Measurements from ENCODE around the gene PLA2G4F.

Gene PLA2G4F

DNA sequence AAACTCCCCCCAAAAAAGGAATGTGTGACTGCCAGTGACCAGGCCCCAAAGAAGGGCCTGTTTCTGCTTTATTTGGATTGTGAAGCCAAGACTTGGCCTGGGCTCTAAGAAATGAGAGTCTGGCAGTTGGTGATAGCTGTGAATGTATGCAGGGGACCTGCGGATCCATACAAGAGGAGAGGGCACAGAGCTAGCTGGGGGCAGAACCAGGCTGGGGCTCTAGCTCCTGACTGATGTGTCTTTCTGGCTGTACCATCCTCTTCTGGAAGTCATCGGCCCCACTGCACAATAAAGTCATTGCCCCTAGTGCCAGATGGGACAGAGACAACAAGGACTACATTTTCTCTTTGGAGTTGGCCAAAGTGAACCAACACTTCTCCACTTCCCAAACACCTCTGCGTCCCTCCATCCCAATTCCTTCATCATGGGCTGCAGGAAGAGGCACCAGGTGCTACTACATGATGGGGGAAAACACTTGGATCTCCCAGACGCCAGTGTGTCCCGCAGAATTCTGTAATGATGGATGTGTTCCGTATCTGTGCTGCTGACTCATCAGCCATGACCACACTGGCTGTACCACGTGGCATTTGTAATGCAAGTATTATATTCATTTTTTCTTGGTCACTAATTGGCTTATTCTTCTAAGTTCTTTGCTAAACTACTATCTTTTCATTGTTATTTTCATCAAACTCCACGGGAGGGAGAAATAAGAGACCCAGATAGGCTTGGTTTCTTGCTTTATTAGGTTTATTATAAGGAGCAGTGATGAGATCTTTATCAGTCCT lies 1.7 kb upstream of the PLA2G4F start:
- H3K4me1 Mint-ChIP-seq (ENCODE audit: low read depth), result no peaks in the 10 kb centered on the region

DNA sequence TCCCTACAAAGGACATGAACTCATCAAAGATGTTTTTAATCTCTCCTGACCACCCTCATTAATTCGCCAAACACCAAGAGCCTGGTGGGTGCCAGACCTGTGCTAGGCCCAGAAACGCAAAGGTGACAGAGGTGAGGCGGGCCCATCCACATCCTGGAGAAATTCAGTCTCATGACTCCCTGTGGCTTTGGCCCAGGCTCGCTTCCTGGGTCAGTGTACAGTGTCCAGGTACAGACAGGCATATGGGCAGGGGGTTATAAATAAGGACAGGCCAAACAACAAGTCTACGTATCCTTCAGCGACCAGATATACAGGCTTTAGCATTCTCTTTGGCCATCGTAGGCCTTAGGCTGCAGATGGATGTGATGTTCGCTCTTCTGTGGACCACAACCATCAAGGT lies 945 bp upstream of the PLA2G4F start:
- H3K36me3 Mint-ChIP-seq (ENCODE audit: low read depth), result peaks cover 16% of the 10 kb centered on the region
- DNase-seq (ENCODE audit: low spot score), result no peak
- H3K4me1 Mint-ChIP-seq (ENCODE audit: low read depth), result no peaks in the 10 kb centered on the region
- no peaks in the 10 kb centered on the region for H3K27me3 Mint-ChIP-seq (ENCODE audit: low read depth)
- H3K4me3 Mint-ChIP-seq, result no peak overlapping the region
- no peaks in the 10 kb centered on the region for H3K9me3 Mint-ChIP-seq
- H3K27ac Mint-ChIP-seq, result no peak overlapping the region

More for the DNA sequence above, 1.7 kb upstream of the PLA2G4F start:
- Mint-ChIP-seq H3K36me3 (ENCODE audit: low read depth) (peaks cover 20% of the 10 kb centered on the region), H3K27ac (no peak overlapping the region), H3K9me3 (no peaks in the 10 kb centered on the region), H3K4me3 (no peak overlapping the region), H3K27me3 (ENCODE audit: low read depth) (no peaks in the 10 kb centered on the region)
- no peak for DNase-seq (ENCODE audit: low spot score)

DNA sequence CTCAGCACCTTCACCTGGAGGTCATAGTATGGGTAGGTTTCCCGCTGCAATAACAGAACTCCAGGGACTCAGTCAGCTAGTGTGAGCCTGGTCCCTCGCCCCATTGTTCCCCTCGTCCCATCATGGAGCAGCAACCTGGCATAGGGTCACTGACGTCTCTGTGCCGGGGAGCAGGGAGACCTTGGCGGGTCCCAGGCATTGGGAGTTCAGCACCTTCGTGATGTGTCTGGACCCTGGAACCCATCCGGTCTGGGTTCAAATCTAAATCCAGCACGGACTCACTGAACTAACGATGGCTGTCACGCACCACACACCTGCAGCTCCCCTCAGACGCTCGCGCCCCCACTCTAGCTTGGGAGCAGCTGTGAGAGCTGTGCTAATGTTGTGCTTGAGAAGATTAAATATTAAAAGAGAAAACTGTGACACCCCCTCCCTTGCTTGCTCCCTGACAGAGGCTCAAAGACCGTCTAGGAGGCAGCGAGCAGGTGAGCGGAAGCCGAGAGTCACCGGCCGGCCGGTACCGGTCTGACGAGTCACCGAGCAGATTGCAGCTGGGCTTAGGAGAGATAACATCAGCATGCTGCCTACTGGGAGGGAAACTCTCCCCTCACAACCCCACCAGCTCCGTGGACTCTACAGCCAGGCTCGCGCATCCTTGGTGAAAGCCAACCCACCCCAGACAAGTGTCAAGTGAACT lies 742 bp downstream of the PLA2G4F start:
- Mint-ChIP-seq H3K36me3 (ENCODE audit: low read depth) (peaks cover 6% of the 10 kb centered on the region), H3K27ac (no peak overlapping the region), H3K9me3 (no peaks in the 10 kb centered on the region), H3K4me3 (no peak overlapping the region), H3K4me1 (ENCODE audit: low read depth) (no peaks in the 10 kb centered on the region), H3K27me3 (ENCODE audit: low read depth) (no peaks in the 10 kb centered on the region)
- DNase-seq (ENCODE audit: low spot score), result no peak

DNA sequence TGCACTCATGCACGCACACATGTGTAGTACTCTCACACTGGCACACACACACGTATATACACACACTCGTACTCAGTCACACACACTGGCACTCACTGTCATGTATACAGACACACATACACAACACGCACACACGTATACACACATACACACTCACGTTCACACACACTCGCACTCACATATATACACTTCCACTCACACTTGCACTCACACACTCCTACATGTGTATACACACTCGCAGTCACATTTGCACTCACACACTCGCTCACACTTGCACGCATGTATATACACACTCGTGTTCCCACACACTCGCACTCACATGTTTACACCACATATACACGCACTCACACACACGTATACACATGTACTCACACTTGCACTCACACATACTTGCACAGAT lies 1.5 kb downstream of the PLA2G4F start:
- no peaks in the 10 kb centered on the region for H3K9me3 Mint-ChIP-seq
- DNase-seq (ENCODE audit: low spot score), result no peak
- H3K4me1 Mint-ChIP-seq (ENCODE audit: low read depth), result no peaks in the 10 kb centered on the region
- H3K36me3 Mint-ChIP-seq (ENCODE audit: low read depth), result peaks cover 4% of the 10 kb centered on the region
- no peak overlapping the region for H3K4me3 Mint-ChIP-seq
- no peaks in the 10 kb centered on the region for H3K27me3 Mint-ChIP-seq (ENCODE audit: low read depth)
- H3K27ac Mint-ChIP-seq, result no peak overlapping the region

DNA sequence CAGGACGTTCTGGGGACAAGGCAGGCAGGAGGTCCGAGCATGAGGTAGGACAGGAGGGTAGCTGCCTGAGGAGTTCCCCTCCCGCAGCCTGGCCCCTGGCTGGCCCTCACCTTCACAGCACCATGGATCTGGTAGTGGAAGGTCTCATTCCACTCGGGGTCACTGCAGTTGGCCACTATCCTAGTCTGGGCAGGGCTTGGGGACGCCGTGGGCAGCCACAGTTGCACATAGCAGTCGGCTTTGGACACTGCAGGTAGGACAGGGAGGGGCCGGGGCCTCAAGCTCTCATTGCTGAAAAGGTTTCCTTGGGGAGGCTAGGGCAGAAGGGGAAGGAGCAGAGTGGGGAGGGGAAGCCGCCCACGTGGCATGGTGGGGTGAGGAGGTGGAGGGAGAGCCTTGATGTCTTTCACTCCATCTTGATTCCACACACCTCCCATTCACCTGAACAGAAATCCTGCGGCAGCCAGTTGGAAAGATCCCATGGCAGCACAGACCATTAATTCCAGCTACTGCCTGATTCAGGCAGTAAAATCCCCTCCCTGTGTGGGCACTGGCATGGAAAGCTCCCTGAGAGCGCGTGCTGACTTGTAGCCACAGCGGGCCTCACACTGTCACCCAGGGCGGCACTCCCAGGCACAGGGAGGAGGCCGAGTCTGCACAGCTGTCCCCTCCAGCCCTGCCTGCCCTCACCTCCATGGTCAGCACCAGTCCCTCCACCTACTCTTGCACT lies 2.1 kb downstream of the PLA2G4F start:
- H3K4me3 Mint-ChIP-seq, result no peak overlapping the region
- no peaks in the 10 kb centered on the region for H3K9me3 Mint-ChIP-seq
- no peaks in the 10 kb centered on the region for H3K27me3 Mint-ChIP-seq (ENCODE audit: low read depth)
- no peak overlapping the region for H3K27ac Mint-ChIP-seq
- no peaks in the 10 kb centered on the region for H3K4me1 Mint-ChIP-seq (ENCODE audit: low read depth)
- peaks cover 3% of the 10 kb centered on the region for H3K36me3 Mint-ChIP-seq (ENCODE audit: low read depth)
- DNase-seq (ENCODE audit: low spot score), result no peak

DNA sequence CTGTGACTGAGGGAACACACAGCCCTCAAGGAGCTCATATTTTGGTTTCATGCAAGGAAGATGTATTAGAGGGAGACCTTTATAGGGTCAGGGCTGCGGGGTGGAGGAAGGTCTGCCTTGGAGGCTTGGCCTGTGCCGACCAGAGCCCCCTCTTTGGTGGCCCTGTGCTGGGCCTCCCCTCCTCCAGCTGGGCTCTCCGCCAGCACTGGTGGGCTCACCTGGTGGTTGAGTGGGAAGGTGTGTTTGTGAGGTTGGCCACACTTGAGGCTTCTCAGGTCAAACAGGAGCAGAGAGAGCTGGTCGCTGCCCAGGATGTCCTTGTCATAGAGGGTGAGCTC lies 2.6 kb downstream of the PLA2G4F start:
- H3K27me3 Mint-ChIP-seq (ENCODE audit: low read depth), result no peaks in the 10 kb centered on the region
- H3K9me3 Mint-ChIP-seq, result no peaks in the 10 kb centered on the region
- no peak overlapping the region for H3K27ac Mint-ChIP-seq
- H3K4me1 Mint-ChIP-seq (ENCODE audit: low read depth), result no peaks in the 10 kb centered on the region
- H3K36me3 Mint-ChIP-seq (ENCODE audit: low read depth), result peaks cover 3% of the 10 kb centered on the region
- no peak for DNase-seq (ENCODE audit: low spot score)
- no peak overlapping the region for H3K4me3 Mint-ChIP-seq

DNA sequence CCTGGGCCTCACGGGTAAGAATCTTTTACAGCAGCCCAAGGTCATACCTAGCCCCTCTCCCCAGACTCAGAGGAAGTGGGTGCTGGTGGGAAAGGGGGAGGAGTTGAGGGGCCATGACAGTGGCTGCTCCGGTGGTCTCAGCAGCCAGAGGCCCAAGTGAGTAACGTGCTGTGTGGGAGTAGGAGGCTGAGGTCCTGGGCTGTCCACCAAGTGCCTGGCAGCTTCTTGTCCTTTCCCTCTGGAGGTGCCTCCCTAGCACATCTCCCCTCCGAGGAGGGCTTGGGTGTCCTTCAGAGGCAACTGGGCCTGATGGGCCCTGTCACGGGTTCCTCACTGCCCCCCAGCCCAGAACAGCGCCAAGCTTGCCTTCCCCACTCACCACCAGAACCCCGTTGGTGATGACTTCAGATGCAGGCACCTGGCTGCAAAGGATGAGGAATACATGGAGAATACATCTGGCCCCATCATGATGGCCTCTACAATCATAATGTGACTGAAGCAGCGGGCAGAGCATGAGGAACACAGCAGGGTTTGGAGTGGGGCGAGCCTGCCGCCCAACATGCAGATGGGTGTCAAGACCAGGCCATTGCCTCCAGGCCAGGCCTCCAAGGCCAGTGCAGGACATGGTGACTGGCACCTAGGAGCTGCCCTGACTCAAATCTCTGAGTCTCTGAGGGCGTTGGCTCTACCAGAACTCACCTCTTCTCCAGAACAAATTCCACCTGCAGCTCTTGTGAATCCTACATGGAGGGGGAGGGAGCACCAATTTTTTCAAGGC lies 3.3 kb downstream of the PLA2G4F start:
- no peak overlapping the region for H3K4me3 Mint-ChIP-seq

DNA sequence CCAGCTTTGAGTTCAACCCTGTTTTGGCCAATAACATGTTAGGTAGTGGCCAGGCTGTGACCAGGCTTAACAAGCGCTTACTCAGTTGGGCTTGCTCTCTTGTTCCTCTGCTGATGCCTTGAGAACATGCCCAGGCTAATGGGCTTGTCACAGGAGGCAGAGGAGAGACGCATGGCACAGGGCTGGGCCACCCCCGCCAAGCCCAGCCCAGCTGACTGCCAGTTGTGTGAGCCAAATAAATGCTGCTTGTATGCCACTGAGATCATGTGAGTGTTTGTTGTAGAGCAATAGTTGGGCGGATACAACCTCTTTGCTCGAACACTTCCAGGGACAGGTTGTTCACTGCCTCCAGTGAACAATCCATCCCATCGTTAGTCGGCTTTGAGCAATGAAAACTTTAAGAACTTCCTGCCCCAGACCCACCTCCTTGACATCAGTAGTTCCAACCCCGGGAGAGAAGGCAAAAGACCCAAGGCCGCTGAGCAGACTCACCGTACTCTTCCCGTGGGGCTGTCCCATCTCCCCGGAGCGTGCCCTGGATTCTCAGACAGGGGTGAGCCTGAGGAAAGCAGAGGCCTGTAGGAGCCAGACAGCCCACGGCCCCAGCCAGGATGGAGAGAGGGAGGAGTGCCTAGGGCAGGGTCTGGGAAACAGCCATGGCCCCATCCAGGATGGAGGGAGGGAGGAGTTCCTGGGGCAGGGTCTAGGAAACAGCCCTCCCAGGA lies 4.1 kb downstream of the PLA2G4F start:
- Mint-ChIP-seq H3K36me3 (ENCODE audit: low read depth) (no peaks in the 10 kb centered on the region), H3K4me3 (no peak overlapping the region), H3K4me1 (ENCODE audit: low read depth) (no peaks in the 10 kb centered on the region), H3K27me3 (ENCODE audit: low read depth) (no peaks in the 10 kb centered on the region), H3K27ac (no peak overlapping the region), H3K9me3 (no peaks in the 10 kb centered on the region)
- no peak for DNase-seq (ENCODE audit: low spot score)

More for the DNA sequence above, 3.3 kb downstream of the PLA2G4F start:
- DNase-seq (ENCODE audit: low spot score), result no peak
- H3K4me1 Mint-ChIP-seq (ENCODE audit: low read depth), result no peaks in the 10 kb centered on the region
- no peaks in the 10 kb centered on the region for H3K27me3 Mint-ChIP-seq (ENCODE audit: low read depth)
- H3K9me3 Mint-ChIP-seq, result no peaks in the 10 kb centered on the region
- no peak overlapping the region for H3K27ac Mint-ChIP-seq
- no peaks in the 10 kb centered on the region for H3K36me3 Mint-ChIP-seq (ENCODE audit: low read depth)

DNA sequence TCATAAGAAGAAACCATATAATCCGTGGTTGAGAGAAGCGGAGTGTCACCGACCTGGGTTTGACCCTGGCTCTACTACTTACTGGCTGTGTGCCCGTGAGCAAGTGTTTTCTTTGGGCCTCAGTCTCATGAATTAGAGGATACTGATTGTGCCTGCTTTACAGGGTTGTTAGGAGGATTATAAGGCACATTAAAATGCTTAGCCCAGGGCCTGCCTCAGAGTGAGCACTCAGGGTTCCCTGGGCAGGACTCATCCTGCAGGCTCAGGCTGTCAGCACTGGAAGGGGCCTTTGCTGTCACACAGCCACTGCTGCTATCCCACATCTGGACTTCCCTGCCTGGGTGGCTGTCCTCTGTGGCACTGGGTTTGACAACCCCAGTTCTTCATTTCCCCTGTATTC lies 4.7 kb downstream of the PLA2G4F start:
- Mint-ChIP-seq H3K27ac (no peak overlapping the region), H3K9me3 (no peaks in the 10 kb centered on the region), H3K36me3 (ENCODE audit: low read depth) (no peaks in the 10 kb centered on the region), H3K4me1 (ENCODE audit: low read depth) (no peaks in the 10 kb centered on the region), H3K27me3 (ENCODE audit: low read depth) (no peaks in the 10 kb centered on the region), H3K4me3 (no peak overlapping the region)
- DNase-seq (ENCODE audit: low spot score), result no peak

DNA sequence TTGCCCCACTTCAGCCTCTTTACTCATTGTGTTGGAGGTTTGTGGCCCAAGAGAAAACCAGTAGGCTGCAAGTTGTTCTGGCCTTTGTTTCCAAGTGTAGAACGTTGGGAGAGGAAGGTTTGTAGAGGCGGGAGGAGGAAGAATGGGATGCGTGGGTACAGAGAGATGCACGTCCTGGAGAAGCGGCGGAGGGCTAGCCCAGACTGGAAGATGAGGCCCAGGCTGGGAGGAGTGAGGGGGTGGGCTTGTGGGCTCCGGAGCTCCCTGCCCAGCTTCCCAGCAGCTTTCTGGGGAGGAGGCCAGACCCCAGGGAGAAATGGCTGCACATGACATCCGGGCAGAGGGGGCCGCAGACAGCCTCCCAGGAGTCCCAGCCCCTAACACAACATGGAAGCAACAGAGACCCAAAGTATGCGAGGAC lies 5.3 kb downstream of the PLA2G4F start:
- H3K27ac Mint-ChIP-seq, result no peak overlapping the region
- no peak for DNase-seq (ENCODE audit: low spot score)
- no peaks in the 10 kb centered on the region for H3K36me3 Mint-ChIP-seq (ENCODE audit: low read depth)
- no peaks in the 10 kb centered on the region for H3K9me3 Mint-ChIP-seq
- H3K4me3 Mint-ChIP-seq, result no peak overlapping the region
- H3K4me1 Mint-ChIP-seq (ENCODE audit: low read depth), result no peaks in the 10 kb centered on the region
- H3K27me3 Mint-ChIP-seq (ENCODE audit: low read depth), result no peaks in the 10 kb centered on the region

DNA sequence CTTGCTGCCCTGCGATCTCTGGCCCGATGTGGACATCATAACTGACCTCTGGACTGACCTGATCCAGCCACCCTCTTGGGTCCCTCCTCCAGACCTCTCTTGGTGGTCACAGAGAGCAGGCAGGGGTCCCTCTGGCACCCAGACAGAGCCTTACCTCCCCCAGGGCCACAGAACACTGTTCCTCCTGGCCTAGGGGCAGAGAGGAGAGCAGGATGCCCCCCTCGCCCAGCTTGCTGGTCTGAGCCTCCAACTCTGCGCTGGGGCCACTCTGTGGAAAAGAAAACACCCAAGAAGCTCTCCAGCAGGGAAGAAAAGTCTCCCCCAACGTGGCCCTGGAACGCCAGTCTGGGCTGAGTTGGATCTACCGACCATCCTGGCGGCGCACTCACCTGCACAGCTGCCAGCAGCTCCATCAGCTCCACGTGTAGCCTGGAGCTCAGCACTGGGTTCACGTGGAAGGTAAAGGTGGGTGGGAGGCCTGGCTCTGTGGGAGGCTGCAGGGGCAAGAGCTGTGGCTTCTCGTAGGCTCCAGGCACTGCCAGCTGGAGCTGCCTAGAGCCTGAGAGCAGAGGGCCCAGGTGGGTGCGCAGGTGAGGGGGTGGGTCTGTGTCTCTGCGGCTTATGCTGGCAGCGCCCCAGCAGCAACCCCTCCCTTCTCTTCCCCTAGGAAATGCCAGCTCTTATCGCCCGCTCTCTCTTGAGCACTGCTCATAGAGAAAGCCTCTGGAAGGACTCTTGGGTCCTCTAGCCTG lies 6.0 kb downstream of the PLA2G4F start:
- Mint-ChIP-seq H3K4me3 (no peak overlapping the region), H3K27me3 (ENCODE audit: low read depth) (no peaks in the 10 kb centered on the region), H3K9me3 (no peaks in the 10 kb centered on the region), H3K36me3 (ENCODE audit: low read depth) (no peaks in the 10 kb centered on the region), H3K4me1 (ENCODE audit: low read depth) (no peaks in the 10 kb centered on the region), H3K27ac (no peak overlapping the region)
- no peak for DNase-seq (ENCODE audit: low spot score)

DNA sequence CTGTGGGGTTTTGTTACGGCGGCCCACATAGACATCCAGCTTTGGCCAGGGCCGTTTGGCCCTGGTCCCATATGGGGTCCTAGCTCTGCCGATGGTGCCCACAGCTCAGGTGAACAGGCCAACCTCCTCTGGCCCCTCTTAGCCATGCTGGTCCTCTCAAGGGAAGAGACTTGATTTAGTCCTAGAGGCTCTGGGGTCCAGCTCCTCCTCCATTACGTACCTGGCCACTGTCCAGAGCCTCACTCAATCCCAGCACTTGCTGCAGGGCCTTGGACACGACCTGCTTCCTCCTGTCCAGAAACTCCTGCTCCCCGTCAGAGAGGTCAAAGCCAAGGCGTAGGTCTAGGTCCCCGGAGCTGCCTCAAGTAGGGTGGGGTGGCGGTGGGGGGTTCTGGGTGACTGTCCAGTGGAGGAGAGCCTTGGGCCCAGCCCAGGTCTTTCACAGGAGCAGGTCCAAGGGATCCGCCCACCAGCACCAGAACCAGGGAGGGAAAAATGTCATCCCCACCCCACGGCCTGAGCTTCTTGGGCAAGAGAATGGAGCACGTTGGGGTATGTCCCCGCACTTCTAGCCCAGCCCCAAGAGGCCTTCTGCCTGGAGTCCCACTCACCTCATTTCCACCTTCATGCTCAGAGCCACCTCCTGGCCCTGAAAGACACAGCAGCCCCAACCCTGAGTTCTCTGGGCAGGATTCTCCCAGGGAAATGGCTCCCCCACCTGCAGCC lies 6.8 kb downstream of the PLA2G4F start:
- DNase-seq (ENCODE audit: low spot score), result no peak
- H3K27me3 Mint-ChIP-seq (ENCODE audit: low read depth), result no peaks in the 10 kb centered on the region
- no peaks in the 10 kb centered on the region for H3K9me3 Mint-ChIP-seq
- no peak overlapping the region for H3K27ac Mint-ChIP-seq
- no peak overlapping the region for H3K4me3 Mint-ChIP-seq
- H3K4me1 Mint-ChIP-seq (ENCODE audit: low read depth), result no peaks in the 10 kb centered on the region
- H3K36me3 Mint-ChIP-seq (ENCODE audit: low read depth), result no peaks in the 10 kb centered on the region
